Fibroblast of skin of abdomen (primary cell): Measurements from ENCODE around the gene NT5M. TPM values are rescaled to one million over a fixed set of nuclear protein-coding genes. Genes with fewer than 3 reads are reported as not detected.
"Not testable (repeated sequence)": the region's sequence is repeated elsewhere in the genome, so short reads cannot be mapped to it uniquely, and the experiment has no call there.

Source experiments
- DNase-seq: peaks from one replicate; pipeline ENCODE4 v3.0.0-alpha.2; 2013
- polyA plus RNA-seq, 2 experiments: library from polyadenylated mRNA; unstranded; fragments of 120-200 nt; gene quantifications; one replicate each; pipeline ENCODE4 v1.2.1, GENCODE V29; 2013; ENCODE audit not compliant: insufficient read length in 2 of 2

NT5M gene
- 3.2 TPM for polyA plus RNA-seq (2013, experiment 1 of 2; ENCODE audit: insufficient read length)
- polyA plus RNA-seq (2013, experiment 2 of 2; ENCODE audit: insufficient read length) = 3.5 TPM

- DNase-seq = peak; percentile 67
Measured at GRCh38 chr17:17303010-17303846, at the start of gene NT5M. Gene NT5M, plus strand, starts transcription at chr17:17303373. Its CDS starts 178 bp downstream, at chr17:17303551.

GRCh38 chr17:17253406-17253805, 49.8 kb upstream of the NT5M start:
- no peak for DNase-seq

GRCh38 chr17:17254036-17254435, 49.1 kb upstream of the NT5M start:
- DNase-seq = no peak

- DNase-seq = not testable (repeated sequence)
Measured at GRCh38 chr17:17255689-17256088, 47.5 kb upstream of the NT5M start.

GRCh38 chr17:17256316-17256715, 46.9 kb upstream of the NT5M start:
- no peak for DNase-seq

- DNase-seq = no peak
Measured at GRCh38 chr17:17258011-17258410, 45.2 kb upstream of the NT5M start.

- no peak for DNase-seq
Measured at GRCh38 chr17:17258998-17259397, 44.2 kb upstream of the NT5M start.

GRCh38 chr17:17264430-17264829, 38.7 kb upstream of the NT5M start:
- DNase-seq = no peak

GRCh38 chr17:17269926-17270773, 33.0 kb upstream of the NT5M start:
- no peak for DNase-seq

GRCh38 chr17:17275971-17276370, 27.2 kb upstream of the NT5M start:
- no peak for DNase-seq

GRCh38 chr17:17277431-17277830, 25.7 kb upstream of the NT5M start:
- not testable (repeated sequence) for DNase-seq

GRCh38 chr17:17279316-17279715, 23.9 kb upstream of the NT5M start:
- DNase-seq = no peak

GRCh38 chr17:17280613-17281549, 22.3 kb upstream of the NT5M start, which contains the start of gene COPS3:
Gene COPS3, minus strand, starts transcription at chr17:17281246. Its CDS starts 60 bp downstream, at chr17:17281186.
- peak; percentile 98 for DNase-seq

GRCh38 chr17:17285951-17286350, 17.2 kb upstream of the NT5M start:
- no peak for DNase-seq

GRCh38 chr17:17289086-17289485, 14.1 kb upstream of the NT5M start:
- no peak for DNase-seq

- no peak for DNase-seq
Measured at GRCh38 chr17:17289701-17290100, 13.5 kb upstream of the NT5M start.

- DNase-seq = no peak
Measured at GRCh38 chr17:17295141-17295540, 8.0 kb upstream of the NT5M start.

GRCh38 chr17:17297217-17297616, 6.0 kb upstream of the NT5M start:
- peak; percentile 84 for DNase-seq

GRCh38 chr17:17298108-17298507, 5.1 kb upstream of the NT5M start:
- DNase-seq = peak; percentile 67

GRCh38 chr17:17300624-17301568, 2.3 kb upstream of the NT5M start:
- DNase-seq = peak; percentile 48

GRCh38 chr17:17301659-17302058, 1.5 kb upstream of the NT5M start:
- DNase-seq = not testable (repeated sequence)
